IMR-90 (cell line): ENCODE measurements around the gene TRAF3IP3. TPM values are rescaled to one million over a fixed set of nuclear protein-coding genes. Genes with fewer than 3 reads are reported as not detected.

ENCODE experiments used
- ATAC-seq: fragments of 200-7000 bp; cut with Tn5 transposase; 2 replicates; pipeline ENCODE4 v1.9.1; 2020; ENCODE audit warnings: low read depth, mild to moderate bottlenecking, moderate library complexity
- BruUV-seq: library from RNA; stranded (reverse); fragments of 400-500 nt; replicated peaks from 2 replicates; lab custom pipeline; 2021; lab: Mats Ljungman, UMichigan
- CTCF ChIA-PET: fragments of 300-600 bp; formaldehyde crosslinking; extraction: SDS; loops from one replicate; lab custom pipeline; 2021; ENCODE audit warnings: antibody characterized with exemption; lab: Yijun Ruan, JAX
- POLR2A ChIA-PET: fragments of 300-600 bp; sonication (Branson Sonifier 250); formaldehyde crosslinking; loops from one replicate; lab custom pipeline; 2022; ENCODE audit warnings: antibody characterized with exemption; ENCODE audit not compliant: unreplicated experiment; lab: Charles Lee
- DNase-seq: peaks from one replicate; pipeline ENCODE4 v3.0.0; 2013
- H2AFZ ChIP-seq: replicated peaks from 2 replicates; pipeline ENCODE3; 2013; ENCODE audit warnings: low read length, mild to moderate bottlenecking; ENCODE audit not compliant: poor library complexity
- H2AK5ac ChIP-seq: 2 replicates; pipeline ENCODE4 v1.6.1; 2013; ENCODE audit warnings: low read depth, low read length, inconsistent platforms
- H2AK9ac ChIP-seq: replicated peaks from 2 replicates; pipeline ENCODE3; 2013; ENCODE audit warnings: mild to moderate bottlenecking, low read depth, low read length, moderate library complexity; ENCODE audit not compliant: poor library complexity
- H2BK120ac ChIP-seq: 2 replicates; pipeline ENCODE4 v1.6.1; 2013; ENCODE audit warnings: low read depth, low read length, inconsistent platforms
- H2BK15ac ChIP-seq: 3 replicates; pipeline ENCODE4 v1.6.1; 2013; ENCODE audit warnings: low read depth, low read length, inconsistent platforms
- H2BK20ac ChIP-seq: 2 replicates; pipeline ENCODE4 v1.6.1; 2013; ENCODE audit warnings: low read depth, mild to moderate bottlenecking, inconsistent platforms, low read length, moderate library complexity
- H2BK5ac ChIP-seq: 2 replicates; pipeline ENCODE4 v1.6.1; 2013; ENCODE audit warnings: mild to moderate bottlenecking, low read depth, low read length, inconsistent platforms; ENCODE audit not compliant: poor library complexity, severe bottlenecking
- H3K14ac ChIP-seq: replicated peaks from 2 replicates; pipeline ENCODE4 v1.6.1; 2013; ENCODE audit warnings: low read depth, low read length, inconsistent platforms
- H3K18ac ChIP-seq: 2 replicates; pipeline ENCODE4 v1.6.1; 2013; ENCODE audit warnings: low read depth, low read length, control low read depth
- H3K23ac ChIP-seq: 2 replicates; pipeline ENCODE4 v1.6.1; 2013; ENCODE audit warnings: low read depth, low read length, inconsistent platforms
- H3K27ac ChIP-seq: 2 replicates; pipeline ENCODE4 v1.5.1; 2013; ENCODE audit warnings: mild to moderate bottlenecking, control low read depth, low read length; ENCODE audit not compliant: insufficient read depth
- H3K27me3 ChIP-seq: 2 replicates; pipeline ENCODE4 v1.6.1; 2013; ENCODE audit warnings: low read length; ENCODE audit not compliant: control insufficient read depth, insufficient read depth
- H3K36me3 ChIP-seq: 2 replicates; pipeline ENCODE4 v1.6.1; 2013; ENCODE audit warnings: low read length, mixed read lengths; ENCODE audit not compliant: control insufficient read depth, insufficient read depth
- H3K4ac ChIP-seq: 2 replicates; pipeline ENCODE4 v1.6.1; 2013; ENCODE audit warnings: low read depth, low read length, inconsistent platforms
- H3K4me1 ChIP-seq: 2 replicates; pipeline ENCODE4 v1.6.1; 2013; ENCODE audit warnings: low read length, mixed read lengths; ENCODE audit not compliant: control insufficient read depth, insufficient read depth
- H3K4me2 ChIP-seq: 2 replicates; pipeline ENCODE4 v1.6.1; 2013; ENCODE audit warnings: low read depth, mild to moderate bottlenecking, control low read depth, low read length, moderate library complexity
- H3K4me3 ChIP-seq: 2 replicates; pipeline ENCODE4 v1.5.1; 2013; ENCODE audit warnings: low read depth, mild to moderate bottlenecking, control low read depth, low read length, moderate library complexity; ENCODE audit not compliant: insufficient read depth
- H3K56ac ChIP-seq: 2 replicates; pipeline ENCODE4 v1.6.1; 2013; ENCODE audit warnings: low read length, inconsistent platforms; ENCODE audit not compliant: insufficient read depth; ENCODE audit errors: extremely low read depth
- H3K79me1 ChIP-seq, 2 experiments: 2 replicates each; pipeline ENCODE4 v1.6.1; 2013; ENCODE audit warnings: low read length in 2 of 2, inconsistent platforms in 1 of 2, low read depth in 1 of 2
- H3K9ac ChIP-seq: 2 replicates; pipeline ENCODE4 v1.6.1; 2013; ENCODE audit warnings: low read depth, low read length, control low read depth
- H3K9me1 ChIP-seq: 2 replicates; pipeline ENCODE4 v1.6.1; 2013; ENCODE audit warnings: low read length, inconsistent platforms; ENCODE audit not compliant: insufficient read depth
- H3K9me3 ChIP-seq: 2 replicates; pipeline ENCODE4 v1.6.1; 2013; ENCODE audit warnings: low read length; ENCODE audit not compliant: control insufficient read depth, insufficient read depth
- H4K20me1 ChIP-seq: 2 replicates; pipeline ENCODE4 v1.6.1; 2013; ENCODE audit warnings: low read length, inconsistent platforms; ENCODE audit not compliant: insufficient read depth
- H4K5ac ChIP-seq: 2 replicates; pipeline ENCODE4 v1.6.1; 2013; ENCODE audit warnings: mild to moderate bottlenecking, low read depth, low read length, control low read depth
- H4K8ac ChIP-seq, 2 experiments: 2 replicates each; pipeline ENCODE4 v1.6.1; 2013; ENCODE audit warnings: low read depth in 2 of 2, low read length in 2 of 2, control low read depth in 1 of 2, inconsistent platforms in 1 of 2
- H4K91ac ChIP-seq: 2 replicates; pipeline ENCODE4 v1.6.1; 2013; ENCODE audit warnings: low read depth, low read length, inconsistent platforms; ENCODE audit not compliant: insufficient read depth
- BHLHE40 ChIP-seq: fragments of 150-350 bp; IDR thresholded peaks from 2 replicates; pipeline ENCODE4 v1.6.1; 2016; ENCODE audit warnings: mild to moderate bottlenecking, low read depth, low read length
- CEBPB ChIP-seq: IDR thresholded peaks from 2 replicates; pipeline ENCODE4 v1.6.1; 2012; ENCODE audit warnings: low read depth, low read length, improper control_type of control experiment
- CHD1 ChIP-seq: IDR thresholded peaks from 2 replicates; pipeline ENCODE4 v1.6.1; 2012; ENCODE audit warnings: low read depth, low read length, improper control_type of control experiment
- FOS ChIP-seq: fragments of 150-350 bp; IDR thresholded peaks from 2 replicates; pipeline ENCODE4 v1.6.1; 2016; ENCODE audit warnings: low read depth, low read length
- MAFK ChIP-seq: IDR thresholded peaks from 2 replicates; pipeline ENCODE4 v1.6.1; 2012; ENCODE audit warnings: low read depth, low read length, improper control_type of control experiment
- MAZ ChIP-seq: IDR thresholded peaks from 2 replicates; pipeline ENCODE4 v1.6.1; 2012; ENCODE audit warnings: low read depth, mild to moderate bottlenecking, low read length, improper control_type of control experiment, moderate library complexity, borderline replicate concordance
- MXI1 ChIP-seq: IDR thresholded peaks from 2 replicates; pipeline ENCODE4 v1.6.1; 2012; ENCODE audit warnings: low read depth, mild to moderate bottlenecking, low read length, moderate library complexity, borderline replicate concordance
- NFE2L2 ChIP-seq: fragments of 150-350 bp; IDR thresholded peaks from 2 replicates; pipeline ENCODE4 v1.6.1; 2016; ENCODE audit warnings: low read depth, mild to moderate bottlenecking, low read length
- POLR2A ChIP-seq: IDR thresholded peaks from 2 replicates; pipeline ENCODE4 v1.6.1; 2012; ENCODE audit warnings: mild to moderate bottlenecking, low read depth, low read length
- RAD21 ChIP-seq: IDR thresholded peaks from 2 replicates; pipeline ENCODE4 v1.6.1; 2012; ENCODE audit warnings: low read length, improper control_type of control experiment
- RCOR1 ChIP-seq: IDR thresholded peaks from 2 replicates; pipeline ENCODE4 v1.6.1; 2012; ENCODE audit warnings: mild to moderate bottlenecking, low read length, improper control_type of control experiment; ENCODE audit not compliant: insufficient replicate concordance
- RFX5 ChIP-seq: IDR thresholded peaks from 2 replicates; pipeline ENCODE4 v1.8.0; 2012; ENCODE audit warnings: low read depth, mild to moderate bottlenecking, low read length, moderate library complexity
- SMC3 ChIP-seq: fragments of 150-350 bp; IDR thresholded peaks from 2 replicates; pipeline ENCODE4 v1.6.1; 2016; ENCODE audit warnings: low read depth, mild to moderate bottlenecking, antibody characterized with exemption, low read length, moderate library complexity
- WGBS, 2 experiments: methylation state at CpG; one replicate each; pipeline versions ENCODE4 v1.1.5 to v1.1.7; 2013; ENCODE audit warnings: missing lambda C conversion rate in 2 of 2; ENCODE audit not compliant: insufficient read length in 1 of 2; ENCODE audit errors: extremely low coverage in 2 of 2; 5-methylcytosine and 5-hydroxymethylcytosine counted together
- dilution Hi-C: fragments of 300-500 bp; cut with HindIII; formaldehyde crosslinking; loops from one replicate; pipeline ENCODE4 v1.14.3; 2018; ENCODE audit warnings: low sequenced_read_pairs; ENCODE audit not compliant: unreplicated experiment
- in situ Hi-C: fragments of 300-500 bp; cut with MboI; formaldehyde crosslinking; loops from 3 replicates; pipeline ENCODE4 v1.14.3; 2019; ENCODE audit warnings: low sequenced_read_pairs, inconsistent platforms, mixed read lengths
- intact Hi-C: fragments of 100-400 bp; cut with micrococcal nuclease; formaldehyde crosslinking; loops from 2 replicates; pipeline ENCODE4 v1.10.0; 2022
- polyA plus RNA-seq, 3 experiments: library from polyadenylated mRNA; depleted of rRNA; stranded (reverse); fragments of >200 nt; gene quantifications; 2 replicates each; pipeline ENCODE4 v1.2.3, GENCODE V29; 2012; ENCODE audit warnings: low replicate concordance in 1 of 3
- total RNA-seq: library from RNA; depleted of rRNA; stranded (reverse); fragments of >200 nt; gene quantifications from 2 replicates; pipeline ENCODE4 v1.2.3, GENCODE V29; 2012
- TF ChIP-seq, protein P1 (sequence below): fragments of 150-350 bp; IDR thresholded peaks from 2 replicates; pipeline ENCODE4 v1.6.1; 2016; ENCODE audit warnings: low read depth, mild to moderate bottlenecking, low read length, moderate library complexity, borderline replicate concordance
- TF ChIP-seq, protein P2 (sequence below): fragments of 150-350 bp; IDR thresholded peaks from 2 replicates; pipeline ENCODE4 v1.6.1; 2017; ENCODE audit warnings: mild to moderate bottlenecking, antibody characterized with exemption, low read length, low read depth
- TF ChIP-seq, protein P3 (sequence below): conservative IDR thresholded peaks from 2 replicates; pipeline ENCODE4 v1.5.1; 2012; ENCODE audit warnings: mild to moderate bottlenecking, low read depth, low read length, improper control_type of control experiment

The TRAF3IP3 gene
- total and polyA plus RNA-seq, 2 of the 4 experiments (the other 2 are of a cell fraction) = 0.12 to 0.18 TPM

DNA sequence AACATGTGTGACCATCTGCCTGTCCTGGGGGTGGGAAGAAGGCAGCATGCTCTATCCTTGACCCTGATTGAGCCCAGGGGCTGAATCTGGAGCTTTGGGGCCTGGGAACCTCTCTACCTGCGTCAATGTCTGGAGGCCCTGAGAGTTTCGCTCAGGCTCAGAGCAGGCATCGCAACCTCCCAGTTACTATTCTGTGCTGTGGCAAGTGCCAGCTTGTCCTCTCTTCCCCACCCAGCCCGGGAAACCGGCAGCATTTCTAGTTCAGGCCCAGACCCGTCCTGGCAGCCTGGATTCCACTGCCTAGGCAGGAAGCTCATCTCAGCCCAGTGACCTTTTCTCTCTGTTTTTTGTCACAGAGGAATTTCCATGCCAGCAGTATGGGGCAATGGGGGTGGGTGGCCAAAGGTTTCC is 60.1 kb downstream of the TRAF3IP3 start:
- Histone ChIP-seq H3K14ac (no peak overlapping the region; the same call in 1 of the 2 replicates), H2AFZ (peak overlapping the region; percentile 58), H4K5ac (no peak overlapping the region), H3K4ac (no peak overlapping the region), H2BK120ac (no peak overlapping the region), H3K27me3 (no peaks in the 10 kb centered on the region), H3K27ac (no peak overlapping the region), H3K23ac (no peak overlapping the region), H2BK5ac (no peak overlapping the region), H3K9ac (no peak overlapping the region), H4K20me1 (no peaks in the 10 kb centered on the region), H3K36me3 (no peaks in the 10 kb centered on the region), H4K8ac (peak overlapping the region in 1 of 2 experiments; percentile 88; a peak in 2 of 4 replicates), H2AK9ac (no peak overlapping the region), H3K79me1 (no peaks in the 10 kb centered on the region), H3K56ac (no peak overlapping the region), H2BK20ac (no peak overlapping the region), H3K18ac (no peak overlapping the region), H3K4me2 (no peak overlapping the region), H2BK15ac (no peak overlapping the region), H3K9me3 (no peaks in the 10 kb centered on the region), H4K91ac (no peak overlapping the region; the same call in 1 of the 2 replicates), H3K4me1 (no peaks in the 10 kb centered on the region), H3K4me3 (no peak overlapping the region), H2AK5ac (no peak overlapping the region), H3K9me1 (no peaks in the 10 kb centered on the region)
- ATAC-seq (no peak), DNase-seq (no peak)
- BruUV-seq = no TSS peak
- dilution Hi-C loops (loop anchor here (25.0 kb wide), 1 partner anchor 171 kb away; no protein-coding TSS in a partner anchor), in situ Hi-C loops (no loop called here), intact Hi-C loops (no loop called here)
- ChIA-PET CTCF (no interaction called here), POLR2A (no interaction called here)
- WGBS, 2 experiments = 87% methylated on average over 3 of the region's 6 CpGs; no CpG with 5 or more reads in 1 of the 2 experiments
- no peak for TF ChIP-seq BHLHE40
- TF ChIP-seq, protein P1, sequence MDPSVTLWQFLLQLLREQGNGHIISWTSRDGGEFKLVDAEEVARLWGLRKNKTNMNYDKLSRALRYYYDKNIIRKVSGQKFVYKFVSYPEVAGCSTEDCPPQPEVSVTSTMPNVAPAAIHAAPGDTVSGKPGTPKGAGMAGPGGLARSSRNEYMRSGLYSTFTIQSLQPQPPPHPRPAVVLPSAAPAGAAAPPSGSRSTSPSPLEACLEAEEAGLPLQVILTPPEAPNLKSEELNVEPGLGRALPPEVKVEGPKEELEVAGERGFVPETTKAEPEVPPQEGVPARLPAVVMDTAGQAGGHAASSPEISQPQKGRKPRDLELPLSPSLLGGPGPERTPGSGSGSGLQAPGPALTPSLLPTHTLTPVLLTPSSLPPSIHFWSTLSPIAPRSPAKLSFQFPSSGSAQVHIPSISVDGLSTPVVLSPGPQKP = no peak
- no peak for TF ChIP-seq MAZ
- no peak for TF ChIP-seq NFE2L2
- TF ChIP-seq, protein P2, sequence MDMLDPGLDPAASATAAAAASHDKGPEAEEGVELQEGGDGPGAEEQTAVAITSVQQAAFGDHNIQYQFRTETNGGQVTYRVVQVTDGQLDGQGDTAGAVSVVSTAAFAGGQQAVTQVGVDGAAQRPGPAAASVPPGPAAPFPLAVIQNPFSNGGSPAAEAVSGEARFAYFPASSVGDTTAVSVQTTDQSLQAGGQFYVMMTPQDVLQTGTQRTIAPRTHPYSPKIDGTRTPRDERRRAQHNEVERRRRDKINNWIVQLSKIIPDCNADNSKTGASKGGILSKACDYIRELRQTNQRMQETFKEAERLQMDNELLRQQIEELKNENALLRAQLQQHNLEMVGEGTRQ = no peak
- no peak for TF ChIP-seq RCOR1
- no peak for TF ChIP-seq POLR2A
- TF ChIP-seq, protein P3, sequence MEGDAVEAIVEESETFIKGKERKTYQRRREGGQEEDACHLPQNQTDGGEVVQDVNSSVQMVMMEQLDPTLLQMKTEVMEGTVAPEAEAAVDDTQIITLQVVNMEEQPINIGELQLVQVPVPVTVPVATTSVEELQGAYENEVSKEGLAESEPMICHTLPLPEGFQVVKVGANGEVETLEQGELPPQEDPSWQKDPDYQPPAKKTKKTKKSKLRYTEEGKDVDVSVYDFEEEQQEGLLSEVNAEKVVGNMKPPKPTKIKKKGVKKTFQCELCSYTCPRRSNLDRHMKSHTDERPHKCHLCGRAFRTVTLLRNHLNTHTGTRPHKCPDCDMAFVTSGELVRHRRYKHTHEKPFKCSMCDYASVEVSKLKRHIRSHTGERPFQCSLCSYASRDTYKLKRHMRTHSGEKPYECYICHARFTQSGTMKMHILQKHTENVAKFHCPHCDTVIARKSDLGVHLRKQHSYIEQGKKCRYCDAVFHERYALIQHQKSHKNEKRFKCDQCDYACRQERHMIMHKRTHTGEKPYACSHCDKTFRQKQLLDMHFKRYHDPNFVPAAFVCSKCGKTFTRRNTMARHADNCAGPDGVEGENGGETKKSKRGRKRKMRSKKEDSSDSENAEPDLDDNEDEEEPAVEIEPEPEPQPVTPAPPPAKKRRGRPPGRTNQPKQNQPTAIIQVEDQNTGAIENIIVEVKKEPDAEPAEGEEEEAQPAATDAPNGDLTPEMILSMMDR = no peak
- TF ChIP-seq CEBPB = no peak
- TF ChIP-seq SMC3 = no peak
- TF ChIP-seq MAFK = no peak
- no peak for TF ChIP-seq FOS
- TF ChIP-seq RAD21 = no peak
- no peak for TF ChIP-seq MXI1
- TF ChIP-seq CHD1 = no peak
- TF ChIP-seq RFX5 = no peak
